ENCODE data around the gene PTRHD1. TPM values are rescaled to one million over a fixed set of nuclear protein-coding genes. Genes with fewer than 3 reads are reported as not detected.

Gene PTRHD1
- total RNA-seq, 4 donors from 2014 or later = 17.3 to 45.0 (median 37.3) TPM

DNA sequence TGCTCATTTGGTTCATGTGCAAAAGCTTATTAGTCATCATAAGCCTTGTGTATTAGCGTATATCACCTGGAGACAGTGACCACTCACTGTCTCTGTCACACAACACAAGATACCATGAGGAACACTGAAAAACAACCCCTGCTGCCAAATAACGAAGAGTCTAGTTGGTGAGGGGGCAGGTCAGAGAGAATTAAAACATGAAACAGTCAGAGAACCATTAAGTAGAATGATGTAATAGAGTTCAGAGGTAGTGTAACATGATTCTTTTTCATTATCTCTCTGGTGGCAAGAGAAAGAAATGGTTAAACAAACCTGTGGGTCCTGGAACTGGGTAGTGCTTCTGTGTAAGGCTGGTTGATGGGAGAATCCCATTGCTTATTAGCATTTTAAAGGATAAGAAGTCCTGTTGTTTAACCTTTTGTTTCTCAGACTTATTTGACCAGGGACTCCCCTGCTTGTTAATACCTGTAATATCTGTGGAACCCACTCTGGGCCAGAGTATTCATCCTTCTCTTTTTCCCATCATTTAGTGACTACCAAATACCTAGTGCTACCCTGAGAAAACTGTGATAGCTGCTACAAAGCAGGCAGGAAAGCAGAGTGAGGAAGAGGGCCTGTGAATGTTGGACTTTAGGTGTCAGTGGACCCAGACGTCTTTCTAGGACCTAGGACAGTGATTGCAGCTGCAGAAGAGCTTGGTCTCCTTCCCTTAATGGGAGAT, 38.0 kb downstream of the PTRHD1 start:
- ATAC-seq (no peak), DNase-seq (no peak)
- Histone ChIP-seq H3K36me3 (peaks cover 2 to 64% of the 10 kb centered on the region in 2 donors), H3K27me3 (no peaks in the 10 kb centered on the region), H3K9me3 (no peaks in the 10 kb centered on the region), H3K27ac (no peak overlapping the region), H3K4me3 (no peak overlapping the region), H3K4me1 (no peaks in the 10 kb centered on the region)
- intact Hi-C loops (cut with DNase I; ENCODE audit: low total_unique reads) = no loop called here
- no peak for TF ChIP-seq POLR2A (IDR thresholded peaks at IDR 0.05)
- TF ChIP-seq, protein P1, sequence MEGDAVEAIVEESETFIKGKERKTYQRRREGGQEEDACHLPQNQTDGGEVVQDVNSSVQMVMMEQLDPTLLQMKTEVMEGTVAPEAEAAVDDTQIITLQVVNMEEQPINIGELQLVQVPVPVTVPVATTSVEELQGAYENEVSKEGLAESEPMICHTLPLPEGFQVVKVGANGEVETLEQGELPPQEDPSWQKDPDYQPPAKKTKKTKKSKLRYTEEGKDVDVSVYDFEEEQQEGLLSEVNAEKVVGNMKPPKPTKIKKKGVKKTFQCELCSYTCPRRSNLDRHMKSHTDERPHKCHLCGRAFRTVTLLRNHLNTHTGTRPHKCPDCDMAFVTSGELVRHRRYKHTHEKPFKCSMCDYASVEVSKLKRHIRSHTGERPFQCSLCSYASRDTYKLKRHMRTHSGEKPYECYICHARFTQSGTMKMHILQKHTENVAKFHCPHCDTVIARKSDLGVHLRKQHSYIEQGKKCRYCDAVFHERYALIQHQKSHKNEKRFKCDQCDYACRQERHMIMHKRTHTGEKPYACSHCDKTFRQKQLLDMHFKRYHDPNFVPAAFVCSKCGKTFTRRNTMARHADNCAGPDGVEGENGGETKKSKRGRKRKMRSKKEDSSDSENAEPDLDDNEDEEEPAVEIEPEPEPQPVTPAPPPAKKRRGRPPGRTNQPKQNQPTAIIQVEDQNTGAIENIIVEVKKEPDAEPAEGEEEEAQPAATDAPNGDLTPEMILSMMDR (IDR thresholded peaks at IDR 0.05 in 4 of 5, conservative IDR thresholded peaks at IDR 0.05 in 1 of 5) = no peak
- in situ Hi-C loops (cut with MboI; ENCODE audit: low sequenced_read_pairs in 4 of 4) = no loop called here

DNA sequence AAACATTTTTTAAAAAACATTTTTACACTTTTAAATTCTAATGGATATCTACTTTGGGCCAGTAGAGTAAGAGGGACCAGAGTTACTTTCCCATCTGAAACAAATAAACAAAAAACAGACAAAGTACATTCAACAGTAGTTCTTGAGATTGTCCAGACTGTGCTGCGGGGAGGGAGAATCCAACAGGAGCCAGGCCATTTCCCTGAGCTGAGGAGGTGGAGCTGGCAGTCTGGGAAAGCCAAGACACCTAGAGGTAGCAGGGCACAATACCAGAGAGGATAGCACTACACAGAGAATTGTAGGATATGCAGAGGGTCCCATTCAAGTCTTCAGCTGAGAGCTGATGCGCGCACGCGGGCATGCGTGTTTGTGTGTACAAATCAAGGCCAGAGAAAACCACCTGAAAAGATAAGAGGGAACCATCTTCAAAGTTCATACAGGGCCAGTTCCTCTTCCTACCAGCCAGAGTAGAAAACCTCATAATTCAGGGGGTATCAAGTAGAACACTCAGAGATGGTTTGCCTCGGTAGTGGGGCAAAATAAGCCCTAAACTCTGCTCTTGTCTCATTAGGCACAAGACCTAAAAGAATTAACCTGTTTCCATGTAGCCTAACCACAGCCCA, 44.0 kb downstream of the PTRHD1 start:
- in situ Hi-C loops (cut with MboI; ENCODE audit: low sequenced_read_pairs in 4 of 4) = no loop called here
- ATAC-seq (no peak), DNase-seq (no peak)
- H3K4me3 ChIP-seq = no peak overlapping the region
- no peaks in the 10 kb centered on the region for H3K4me1 ChIP-seq
- no peak overlapping the region for H3K27ac ChIP-seq
- no peaks in the 10 kb centered on the region for H3K27me3 ChIP-seq
- TF ChIP-seq, protein P1 (IDR thresholded peaks at IDR 0.05 in 4 of 5, conservative IDR thresholded peaks at IDR 0.05 in 1 of 5) = no peak
- TF ChIP-seq POLR2A (IDR thresholded peaks at IDR 0.05) = no peak
- intact Hi-C loops (cut with DNase I; ENCODE audit: low total_unique reads) = no loop called here
- H3K9me3 ChIP-seq = no peaks in the 10 kb centered on the region
- H3K36me3 ChIP-seq = peaks cover 0 to 27% of the 10 kb centered on the region in 2 donors

DNA sequence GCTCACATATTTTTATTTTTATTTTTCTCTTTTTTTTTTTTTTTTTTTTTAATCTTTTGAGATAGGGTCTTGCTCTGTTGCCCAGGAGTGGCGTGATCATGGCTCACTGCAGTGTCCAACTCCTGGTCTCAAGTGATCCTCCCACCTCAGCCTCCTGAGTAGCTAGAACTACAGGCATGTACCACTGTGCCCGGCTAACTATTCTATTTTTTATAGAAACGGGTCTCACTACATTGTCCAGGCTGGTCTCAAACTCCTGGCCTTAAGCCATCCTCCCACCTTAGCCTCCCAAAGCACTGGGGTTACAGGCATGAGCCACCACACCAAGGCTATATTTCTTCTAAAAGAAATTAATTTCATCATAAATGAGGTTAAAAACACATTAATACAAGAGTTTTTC, 45.9 kb downstream of the PTRHD1 start:
- DNase-seq (no peak), ATAC-seq (no peak)
- Histone ChIP-seq H3K36me3 (peaks cover 0 to 18% of the 10 kb centered on the region in 2 donors), H3K9me3 (no peaks in the 10 kb centered on the region), H3K4me3 (no peak overlapping the region), H3K27me3 (no peaks in the 10 kb centered on the region), H3K4me1 (peaks cover 0 to 5% of the 10 kb centered on the region in 2 donors), H3K27ac (no peak overlapping the region)
- in situ Hi-C loops (cut with MboI; ENCODE audit: low sequenced_read_pairs in 4 of 4) (no loop called here), intact Hi-C loops (cut with DNase I; ENCODE audit: low total_unique reads) (no loop called here)
- TF ChIP-seq, protein P1 (IDR thresholded peaks at IDR 0.05 in 4 of 5, conservative IDR thresholded peaks at IDR 0.05 in 1 of 5) = no peak
- TF ChIP-seq POLR2A (IDR thresholded peaks at IDR 0.05) = no peak

DNA sequence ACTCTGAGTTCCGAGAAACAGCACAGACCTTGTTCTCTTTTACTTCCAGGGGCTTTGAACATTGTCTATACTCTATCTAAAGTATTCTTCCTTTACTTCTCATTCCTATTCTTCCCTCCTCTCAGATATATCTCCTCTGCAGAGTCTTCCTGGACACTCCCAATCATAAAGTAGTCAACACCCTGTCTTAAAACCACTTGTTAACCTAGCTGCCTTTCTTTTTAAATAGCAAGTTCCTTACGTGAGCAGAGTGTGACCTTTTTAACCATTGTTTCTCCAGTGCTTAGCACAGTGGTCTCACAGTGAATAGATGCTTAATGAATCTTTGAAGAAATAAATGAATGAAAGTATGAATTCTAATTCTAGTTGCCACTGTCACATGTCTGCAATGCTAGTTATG, 47.4 kb downstream of the PTRHD1 start:
- no peaks in the 10 kb centered on the region for H3K9me3 ChIP-seq
- H3K4me1 ChIP-seq = peaks cover 0 to 5% of the 10 kb centered on the region in 2 donors
- no peaks in the 10 kb centered on the region for H3K27me3 ChIP-seq
- H3K27ac ChIP-seq = no peak overlapping the region
- in situ Hi-C loops (cut with MboI; ENCODE audit: low sequenced_read_pairs in 4 of 4) = no loop called here
- intact Hi-C loops (cut with DNase I; ENCODE audit: low total_unique reads) = no loop called here
- no peak for DNase-seq
- H3K4me3 ChIP-seq = no peak overlapping the region
- peaks cover 0 to 19% of the 10 kb centered on the region in 2 donors for H3K36me3 ChIP-seq
- TF ChIP-seq POLR2A (IDR thresholded peaks at IDR 0.05) = no peak
- TF ChIP-seq, protein P1 (IDR thresholded peaks at IDR 0.05 in 4 of 5, conservative IDR thresholded peaks at IDR 0.05 in 1 of 5) = no peak
- no peak for ATAC-seq
